ENCODE measurements around the gene BMAL2. TPM values are rescaled to one million over a fixed set of nuclear protein-coding genes. Genes with fewer than 3 reads are reported as not detected.

Gene BMAL2
- total RNA-seq, 1 experiment from 2014 or later = 17.4 TPM

Other genes starting within 250 kb of the BMAL2 start
- gene STK38L, start 88.5 kb upstream of the BMAL2 start, total RNA-seq (2014; rRNA removed; shearing (Covaris generic); ENCODE audit: low replicate concordance) = 4.1 and 22.4 TPM in 2 replicates
- not detected in 2 replicates for gene SMCO2, start 113.9 kb downstream of the BMAL2 start, total RNA-seq (2014; rRNA removed; shearing (Covaris generic); ENCODE audit: low replicate concordance)
- gene PPFIBP1, start 191.4 kb downstream of the BMAL2 start, total RNA-seq (2014; rRNA removed; shearing (Covaris generic); ENCODE audit: low replicate concordance) = 42.3 and 45.7 TPM in 2 replicates